Measurements from ENCODE around the gene ATP6AP1. TPM values are rescaled to one million over a fixed set of nuclear protein-coding genes. Genes with fewer than 3 reads are reported as not detected.
A peak's percentile ranks its signal among the peaks of the same experiment; 100 is the strongest.

The ATP6AP1 gene
- total and polyA plus RNA-seq, 10 of the 15 experiments (the other 5 are each of a cell fraction or from before 2014, with no cell fraction given): 4.5 to 56.4 (median 32.0) TPM

GRCh38 chrX:154459832-154460231 is 31.4 kb downstream of the ATP6AP1 start:
- no peak overlapping the region for H3K9ac ChIP-seq (ENCODE audit: control insufficient read depth, insufficient read depth, low read length)
- ATAC-seq (no peak), FAIRE-seq (no peak), DNase-seq (ENCODE audit: low read depth, low spot score) (no peak)
- 51% methylated on average over 14 of the region's 14 CpGs for WGBS (ENCODE audit: insufficient coverage, insufficient replicate concordance, low lambda C conversion rate, missing lambda C conversion rate)
- intact Hi-C loops (cut with micrococcal nuclease; ENCODE audit: unreplicated experiment): no loop called here
- no peaks in the 10 kb centered on the region for H3K36me3 ChIP-seq (ENCODE audit: control insufficient read depth in 2 of 2, insufficient read depth in 2 of 2, low read length in 1 of 2)
- H3K4me1 ChIP-seq (ENCODE audit: control insufficient read depth, insufficient read depth, low read length): no peaks in the 10 kb centered on the region
- no peaks in the 10 kb centered on the region for H3K27me3 ChIP-seq (replicated peaks in 1 of 2; ENCODE audit: control insufficient read depth in 2 of 2, insufficient read depth in 2 of 2, low read length in 1 of 2)
- H3K4me3 ChIP-seq: no peak overlapping the region
- no peaks in the 10 kb centered on the region; the same call in 2 of the 3 replicates for H3K9me3 ChIP-seq (replicated peaks; ENCODE audit: control insufficient read depth, insufficient read depth, low read length)
- ChIA-PET POLR2A (interaction anchor here (0.9 kb wide), 1 partner anchor 15 kb away, joined by 4 read pairs; no protein-coding TSS in a partner anchor), CTCF (interaction anchor here (1.4 kb wide), 1 partner anchor 87 kb away, joined by 3 read pairs; no protein-coding TSS in a partner anchor), SMC1A (ENCODE audit: uncharacterized antibody, unreplicated experiment) (interaction anchor here (1.0 kb wide), 1 partner anchor 67 kb away, joined by 3 read pairs; no protein-coding TSS in a partner anchor), RAD21 (ENCODE audit: unreplicated experiment) (no interaction called here)
- BruUV-seq (replicated peaks): no TSS peak
- H3K79me2 ChIP-seq (ENCODE audit: control insufficient read depth, insufficient read depth, low read length): peaks cover 9% of the 10 kb centered on the region
- peak overlapping the region; percentile 54 for H3K4me2 ChIP-seq (ENCODE audit: control insufficient read depth, insufficient read depth)
- in situ Hi-C loops (cut with MboI): no loop called here
- H2AFZ ChIP-seq (ENCODE audit: control insufficient read depth, low read depth, low read length): no peak overlapping the region
- no peak overlapping the region for H3K27ac ChIP-seq (ENCODE audit: control insufficient read depth, insufficient read depth)
- no peak for TF ChIP-seq CHD4 (IDR thresholded peaks at IDR 0.05)
- TF ChIP-seq HSF1 (IDR thresholded peaks at IDR 0.05; ENCODE audit: low read depth, low read length): no peak
- no peak for TF ChIP-seq NFXL1 (IDR thresholded peaks at IDR 0.05; ENCODE audit: borderline replicate concordance)
- TF ChIP-seq, protein P1, sequence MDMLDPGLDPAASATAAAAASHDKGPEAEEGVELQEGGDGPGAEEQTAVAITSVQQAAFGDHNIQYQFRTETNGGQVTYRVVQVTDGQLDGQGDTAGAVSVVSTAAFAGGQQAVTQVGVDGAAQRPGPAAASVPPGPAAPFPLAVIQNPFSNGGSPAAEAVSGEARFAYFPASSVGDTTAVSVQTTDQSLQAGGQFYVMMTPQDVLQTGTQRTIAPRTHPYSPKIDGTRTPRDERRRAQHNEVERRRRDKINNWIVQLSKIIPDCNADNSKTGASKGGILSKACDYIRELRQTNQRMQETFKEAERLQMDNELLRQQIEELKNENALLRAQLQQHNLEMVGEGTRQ (IDR thresholded peaks at IDR 0.05; ENCODE audit: borderline replicate concordance, low read depth, low read length): no peak
- TF ChIP-seq SUPT20H (IDR thresholded peaks at IDR 0.05; ENCODE audit: borderline replicate concordance, control insufficient read depth, low read depth, low read length): no peak
- no peaks in the 10 kb centered on the region for H4K20me1 ChIP-seq (ENCODE audit: control insufficient read depth, insufficient read depth)

Data from GM12878 (cell line).